H1 (cell line): ENCODE data around the gene CHD1L. TPM values are rescaled to one million over a fixed set of nuclear protein-coding genes. Genes with fewer than 3 reads are reported as not detected.
"Not testable (repeated sequence)": the region's sequence is repeated elsewhere in the genome, so short reads cannot be mapped to it uniquely, and the experiment has no call there.

ENCODE experiments used
- CTCF ChIA-PET: fragments of 300-600 bp; sonication (Branson Sonifier 250); formaldehyde crosslinking; loops from one replicate; lab custom pipeline; 2021; ENCODE audit not compliant: partially characterized antibody; lab: Charles Lee
- POLR2A ChIA-PET: fragments of 300-600 bp; sonication (Branson Sonifier 250); formaldehyde crosslinking; loops from one replicate; lab custom pipeline; 2021; ENCODE audit warnings: inconsistent platforms; ENCODE audit not compliant: partially characterized antibody; lab: Charles Lee
- DNase-seq, 2 experiments: peaks; one replicate each; pipeline versions ENCODE4 v3.0.0 to v3.0.0-alpha.2; 2010 to 2022; ENCODE audit warnings: low spot score in 2 of 2, low read depth in 1 of 2, mixed read lengths in 1 of 2
- FAIRE-seq: peaks from 2 replicates; lab custom pipeline; 2011; peaks lifted over from hg19 to GRCh38; lab: Jason Lieb, UNC
- H2AFZ ChIP-seq: 2 replicates; pipeline ENCODE4 v1.8.1; 2012; ENCODE audit warnings: low read length, inconsistent platforms
- H2AK5ac ChIP-seq: 2 replicates; pipeline ENCODE4 v1.6.1; 2013; ENCODE audit warnings: low read depth, low read length
- H2BK120ac ChIP-seq: replicated peaks from 2 replicates; pipeline ENCODE3; 2013; ENCODE audit warnings: low read depth, low read length, inconsistent platforms
- H2BK12ac ChIP-seq: 2 replicates; pipeline ENCODE4 v1.6.1; 2013; ENCODE audit warnings: low read depth, low read length
- H2BK15ac ChIP-seq: 2 replicates; pipeline ENCODE4 v1.6.1; 2013; ENCODE audit warnings: low read length
- H2BK20ac ChIP-seq: 2 replicates; pipeline ENCODE4 v1.6.1; 2013; ENCODE audit warnings: low read length
- H2BK5ac ChIP-seq: 2 replicates; pipeline ENCODE4 v1.6.1; 2013; ENCODE audit warnings: low read depth, low read length
- H3K14ac ChIP-seq: 2 replicates; pipeline ENCODE4 v1.6.1; 2013; ENCODE audit warnings: inconsistent platforms; ENCODE audit not compliant: insufficient read length
- H3K18ac ChIP-seq: 2 replicates; pipeline ENCODE4 v1.6.1; 2013; ENCODE audit warnings: low read length; ENCODE audit errors: extremely low read depth
- H3K23ac ChIP-seq: 2 replicates; pipeline ENCODE4 v1.6.1; 2013; ENCODE audit warnings: inconsistent platforms; ENCODE audit not compliant: insufficient read length
- H3K23me2 ChIP-seq: 2 replicates; pipeline ENCODE4 v1.6.1; 2013; ENCODE audit warnings: low read depth, low read length
- H3K27ac ChIP-seq: 2 replicates; pipeline ENCODE4 v1.6.1; 2011; ENCODE audit warnings: low read depth, low read length, inconsistent platforms
- H3K27me3 ChIP-seq, 4 experiments: replicated peaks in 1 of 4; 1 replicate in 1 of 4; 2 replicates in 3 of 4; pipeline versions ENCODE4 v1.6.1 to v1.8.1; 2011 to 2013; ENCODE audit warnings: low read length in 3 of 4, mild to moderate bottlenecking in 3 of 4, inconsistent platforms in 2 of 4, mixed read lengths in 2 of 4, moderate library complexity in 1 of 4; ENCODE audit not compliant: control insufficient read depth in 3 of 4, insufficient read depth in 3 of 4; ENCODE audit errors: extremely low read depth in 1 of 4
- H3K36me3 ChIP-seq, 4 experiments: 2 replicates each; pipeline versions ENCODE4 v1.6.1 to v1.8.1; 2011 to 2013; ENCODE audit warnings: mild to moderate bottlenecking in 4 of 4, low read length in 3 of 4, moderate library complexity in 2 of 4, control low read depth in 1 of 4, inconsistent platforms in 1 of 4; ENCODE audit not compliant: insufficient read depth in 4 of 4, control insufficient read depth in 2 of 4
- H3K4ac ChIP-seq: replicated peaks from 2 replicates; pipeline ENCODE3; 2013; ENCODE audit warnings: low read length, low read depth, mixed read lengths, inconsistent platforms; ENCODE audit not compliant: insufficient read length
- H3K4me1 ChIP-seq, 4 experiments: replicated peaks in 1 of 4; 1 replicate in 1 of 4; 2 replicates in 3 of 4; pipeline versions ENCODE4 v1.6.1 to v1.8.1; 2011 to 2013; ENCODE audit warnings: low read length in 3 of 4, inconsistent platforms in 2 of 4, mixed read lengths in 1 of 4; ENCODE audit not compliant: insufficient read depth in 4 of 4, control insufficient read depth in 3 of 4
- H3K4me2 ChIP-seq, 2 experiments: 2 replicates each; pipeline versions ENCODE4 v1.6.1 to v1.8.1; 2011 to 2013; ENCODE audit warnings: low read depth in 2 of 2, low read length in 2 of 2, control low read depth in 1 of 2, inconsistent platforms in 1 of 2, mild to moderate bottlenecking in 1 of 2; ENCODE audit not compliant: insufficient read depth in 1 of 2
- H3K4me3 ChIP-seq, 4 experiments: fragments of 200-600, 300-600 bp in 1 of 4; sonication (generic), shearing (Covaris generic), sonication (Bioruptor Twin) in 1 of 4; 2 replicates each; pipeline versions ENCODE4 v1.5.1 to v1.8.1; 2011 to 2016; ENCODE audit warnings: low read length in 4 of 4, low read depth in 3 of 4, control low read depth in 2 of 4, inconsistent platforms in 2 of 4, mild to moderate bottlenecking in 2 of 4, mixed read lengths in 1 of 4, moderate library complexity in 1 of 4; ENCODE audit not compliant: insufficient read depth in 2 of 4; ENCODE audit errors: extremely low read depth in 1 of 4
- H3K56ac ChIP-seq: replicated peaks from 2 replicates; pipeline ENCODE3; 2013; ENCODE audit warnings: low read depth, mild to moderate bottlenecking, mixed read lengths, low read length, inconsistent platforms; ENCODE audit not compliant: insufficient read length
- H3K79me1 ChIP-seq: 2 replicates; pipeline ENCODE4 v1.6.1; 2013; ENCODE audit warnings: low read depth, low read length, control low read depth
- H3K79me2 ChIP-seq, 2 experiments: 2 replicates each; pipeline versions ENCODE4 v1.6.1 to v1.8.1; 2012 to 2013; ENCODE audit warnings: low read length in 2 of 2, mild to moderate bottlenecking in 2 of 2, inconsistent platforms in 1 of 2; ENCODE audit not compliant: insufficient read depth in 2 of 2, control insufficient read depth in 1 of 2
- H3K9ac ChIP-seq, 4 experiments: replicated peaks in 1 of 4; 1 replicate in 1 of 4; 2 replicates in 3 of 4; pipeline versions ENCODE4 v1.6.1 to v1.8.1; 2011 to 2013; ENCODE audit warnings: low read depth in 3 of 4, low read length in 3 of 4, control low read depth in 2 of 4, mild to moderate bottlenecking in 2 of 4, moderate library complexity in 2 of 4, inconsistent platforms in 1 of 4; ENCODE audit errors: extremely low read depth in 1 of 4
- H3K9me3 ChIP-seq, 2 experiments: 2 replicates each; pipeline versions ENCODE4 v1.6.1 to v1.8.1; 2012 to 2013; ENCODE audit warnings: mild to moderate bottlenecking in 2 of 2, moderate library complexity in 2 of 2, control low read depth in 1 of 2, inconsistent platforms in 1 of 2, low read depth in 1 of 2, low read length in 1 of 2, mixed read lengths in 1 of 2; ENCODE audit not compliant: insufficient read depth in 2 of 2
- H4K20me1 ChIP-seq, 2 experiments: replicated peaks in 1 of 2; 2 replicates each; pipeline versions ENCODE3 to v1.8.1; 2011 to 2013; ENCODE audit warnings: inconsistent platforms in 2 of 2, low read length in 2 of 2, mild to moderate bottlenecking in 1 of 2; ENCODE audit not compliant: insufficient read depth in 2 of 2, control insufficient read depth in 1 of 2
- H4K5ac ChIP-seq: 2 replicates; pipeline ENCODE4 v1.6.1; 2013; ENCODE audit warnings: low read length, low read depth, mixed read lengths, inconsistent platforms; ENCODE audit not compliant: insufficient read length
- H4K8ac ChIP-seq: 2 replicates; pipeline ENCODE4 v1.8.0; 2013; ENCODE audit warnings: mild to moderate bottlenecking, moderate library complexity, low read length, inconsistent platforms; ENCODE audit not compliant: insufficient read depth; ENCODE audit errors: extremely low read depth
- H4K91ac ChIP-seq: replicated peaks from 2 replicates; pipeline ENCODE3; 2013; ENCODE audit warnings: low read length, mixed read lengths, inconsistent platforms; ENCODE audit not compliant: insufficient read length
- BACH1 ChIP-seq: IDR thresholded peaks from 2 replicates; pipeline ENCODE4 v1.6.1; 2012; ENCODE audit warnings: low read length, improper control_type of control experiment
- EP300 ChIP-seq, 2 experiments: IDR thresholded peaks; 1 replicate in 1 of 2; 2 replicates in 1 of 2; pipeline ENCODE4 v1.6.1; 2011 to 2012; ENCODE audit warnings: low read depth in 2 of 2, low read length in 2 of 2, mild to moderate bottlenecking in 2 of 2, borderline replicate concordance in 1 of 2, inconsistent platforms in 1 of 2, moderate library complexity in 1 of 2
- KDM5A ChIP-seq: fragments of 200-600 bp; IDR thresholded peaks from 2 replicates; pipeline ENCODE4 v1.7.1; 2012; ENCODE audit warnings: mild to moderate bottlenecking, low read length, inconsistent platforms, mixed read lengths
- NRF1 ChIP-seq: IDR thresholded peaks from 2 replicates; pipeline ENCODE4 v1.6.1; 2011; ENCODE audit warnings: mild to moderate bottlenecking, low read depth, low read length, improper control_type of control experiment
- POLR2A ChIP-seq, 2 experiments: IDR thresholded peaks; 1 replicate in 1 of 2; 2 replicates in 1 of 2; pipeline ENCODE4 v1.6.1; 2011; ENCODE audit warnings: low read depth in 2 of 2, low read length in 2 of 2, mild to moderate bottlenecking in 2 of 2; ENCODE audit errors: control extremely low read depth in 1 of 2
- SUZ12 ChIP-seq: fragments of 200-600 bp; sonication (generic); IDR thresholded peaks from 2 replicates; pipeline ENCODE4 v1.6.1; 2012; ENCODE audit warnings: mild to moderate bottlenecking, inconsistent platforms, low read length, moderate library complexity, mixed read lengths
- WGBS, 2 experiments: shearing (Covaris generic) in 1 of 2; methylation state at CpG; one replicate each; pipeline versions ENCODE4 v1.1.6 to v1.1.7; 2013 to 2015; ENCODE audit warnings: low lambda C conversion rate in 2 of 2, mixed read lengths in 2 of 2, inconsistent platforms in 1 of 2, low coverage in 1 of 2, missing lambda C conversion rate in 1 of 2; ENCODE audit not compliant: insufficient replicate concordance in 2 of 2, insufficient coverage in 1 of 2, insufficient read length in 1 of 2; ENCODE audit errors: extremely low coverage in 1 of 2, missing lambda C conversion rate in 1 of 2; 5-methylcytosine and 5-hydroxymethylcytosine counted together
- polyA plus RNA-seq, 7 experiments: library from polyadenylated mRNA; depleted of rRNA in 3 of 7; stranded (reverse) in 5 of 7; unstranded in 2 of 7; fragments of >200 nt in 5 of 7; fragments of 200-250 nt in 2 of 7; gene quantifications; 1 replicate in 5 of 7; 2 replicates in 1 of 7; 4 replicates in 1 of 7; pipeline versions ENCODE4 v1.2.1 to v1.2.3, GENCODE V29; 2011 to 2013; ENCODE audit warnings: missing spikeins in 2 of 7, mixed read lengths in 2 of 7
- total RNA-seq: library from RNA; stranded (reverse); fragmentation: NEBNext Ultra II Directional; extraction: Animal tissue kit (Norgen Biotek cat#: 25700); gene quantifications from 2 replicates; pipeline ENCODE4 v1.2.1, GENCODE V29; 2021
- TF ChIP-seq, protein P1 (sequence below), 3 experiments: IDR thresholded peaks; 1 replicate in 2 of 3; 2 replicates in 1 of 3; pipeline versions ENCODE4 v1.5.1 to v1.6.1; 2011; ENCODE audit warnings: low read length in 3 of 3, mild to moderate bottlenecking in 3 of 3, inconsistent platforms in 2 of 3, low read depth in 1 of 3, moderate library complexity in 1 of 3; ENCODE audit not compliant: insufficient read depth in 1 of 3; ENCODE audit errors: control extremely low read depth in 1 of 3

Gene CHD1L
- total and polyA plus RNA-seq, 2 of the 8 experiments (the other 6 are each of a cell fraction or from before 2014, with no cell fraction given) = 20.2 to 51.2 TPM

DNA sequence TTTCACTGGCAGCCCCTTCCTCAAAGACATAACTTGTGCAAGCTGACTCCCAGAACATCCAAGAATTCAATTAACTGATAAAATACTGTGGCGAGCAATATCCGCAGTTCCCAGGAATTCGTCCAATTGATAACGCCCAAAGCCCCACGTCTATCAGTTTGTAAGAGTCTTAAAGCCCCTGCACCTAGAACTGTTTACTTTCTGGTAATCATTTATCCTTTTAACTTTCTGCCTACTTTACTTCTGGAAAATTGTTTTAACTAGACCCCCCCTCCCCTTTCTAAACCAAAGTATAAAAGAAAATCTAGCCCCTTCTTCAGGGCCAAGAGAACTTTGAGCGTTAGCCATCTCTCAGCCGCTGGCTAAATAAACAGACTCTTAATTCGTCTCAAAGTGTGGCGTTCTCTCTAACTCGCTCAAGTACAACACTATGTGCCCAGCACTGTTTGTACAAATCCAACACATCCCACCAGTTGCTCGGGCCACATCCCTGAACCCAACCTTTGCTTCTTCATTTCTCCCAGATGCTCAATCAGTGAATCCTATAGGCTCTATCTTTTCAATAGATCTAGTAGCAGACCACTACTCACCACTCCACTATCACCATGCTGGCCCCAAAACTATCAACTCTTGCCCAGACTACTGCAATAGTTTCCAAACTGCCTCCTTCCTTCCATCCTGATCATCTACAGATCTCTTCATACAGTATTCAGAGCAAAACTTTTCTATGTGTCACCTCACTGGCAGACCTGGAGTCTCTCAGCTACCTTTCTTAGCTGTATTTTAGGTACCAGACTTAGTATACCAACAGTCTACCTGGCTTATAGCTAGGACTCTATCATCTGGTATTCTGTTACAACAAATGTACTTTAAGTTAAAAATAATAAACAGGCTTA is 3.3 kb upstream of the CHD1L start (continued):
- TF ChIP-seq, protein P1, sequence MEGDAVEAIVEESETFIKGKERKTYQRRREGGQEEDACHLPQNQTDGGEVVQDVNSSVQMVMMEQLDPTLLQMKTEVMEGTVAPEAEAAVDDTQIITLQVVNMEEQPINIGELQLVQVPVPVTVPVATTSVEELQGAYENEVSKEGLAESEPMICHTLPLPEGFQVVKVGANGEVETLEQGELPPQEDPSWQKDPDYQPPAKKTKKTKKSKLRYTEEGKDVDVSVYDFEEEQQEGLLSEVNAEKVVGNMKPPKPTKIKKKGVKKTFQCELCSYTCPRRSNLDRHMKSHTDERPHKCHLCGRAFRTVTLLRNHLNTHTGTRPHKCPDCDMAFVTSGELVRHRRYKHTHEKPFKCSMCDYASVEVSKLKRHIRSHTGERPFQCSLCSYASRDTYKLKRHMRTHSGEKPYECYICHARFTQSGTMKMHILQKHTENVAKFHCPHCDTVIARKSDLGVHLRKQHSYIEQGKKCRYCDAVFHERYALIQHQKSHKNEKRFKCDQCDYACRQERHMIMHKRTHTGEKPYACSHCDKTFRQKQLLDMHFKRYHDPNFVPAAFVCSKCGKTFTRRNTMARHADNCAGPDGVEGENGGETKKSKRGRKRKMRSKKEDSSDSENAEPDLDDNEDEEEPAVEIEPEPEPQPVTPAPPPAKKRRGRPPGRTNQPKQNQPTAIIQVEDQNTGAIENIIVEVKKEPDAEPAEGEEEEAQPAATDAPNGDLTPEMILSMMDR (IDR thresholded peaks at IDR 0.05; ENCODE audit: control extremely low read depth in 1 of 3, insufficient read depth in 1 of 3, low read depth in 1 of 3, low read length in 3 of 3) = no peak
- no peak for TF ChIP-seq SUZ12
- TF ChIP-seq BACH1 = no peak
- TF ChIP-seq POLR2A (IDR thresholded peaks at IDR 0.05; ENCODE audit: control extremely low read depth in 1 of 2, low read depth in 2 of 2, low read length in 2 of 2) = no peak
- no peak for TF ChIP-seq NRF1
- TF ChIP-seq KDM5A = no peak
- no peak for TF ChIP-seq EP300 (IDR thresholded peaks at IDR 0.05; ENCODE audit: borderline replicate concordance in 1 of 2, low read depth in 2 of 2, low read length in 2 of 2)

DNA sequence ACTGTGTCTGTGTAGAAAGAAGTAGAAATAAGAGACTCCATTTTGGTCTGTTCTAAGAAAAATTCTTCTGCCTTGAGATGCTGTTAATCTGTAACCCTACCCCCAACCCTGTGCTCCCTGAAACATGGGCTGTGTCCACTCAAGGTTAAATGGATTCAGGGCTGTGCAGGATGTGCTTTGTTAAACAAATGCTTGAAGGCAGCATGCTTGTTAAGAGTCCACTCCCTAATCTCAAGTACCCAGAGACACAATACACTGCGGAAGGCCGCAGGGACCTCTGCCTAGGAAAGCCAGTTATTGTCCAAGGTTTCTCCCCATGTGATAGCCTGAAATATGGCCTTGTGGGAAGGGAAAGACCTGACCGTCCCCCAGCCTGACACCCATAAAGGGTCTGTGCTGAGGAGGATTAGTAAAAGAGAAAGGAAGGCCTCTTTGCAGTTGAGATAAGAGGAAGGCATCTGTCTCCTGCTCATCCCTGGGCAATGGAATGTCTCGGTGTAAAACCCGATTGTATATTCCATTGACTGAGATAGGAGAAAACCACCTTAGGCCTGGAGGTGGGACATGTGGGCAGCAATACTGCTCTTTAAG is 2.3 kb upstream of the CHD1L start:
- 86% methylated on average over 4 of the region's 5 CpGs; no CpG with 5 or more reads in 1 of the 2 experiments for WGBS, 2 experiments
- H4K5ac ChIP-seq, H2BK5ac ChIP-seq, H3K4me1 ChIP-seq, H3K23me2 ChIP-seq, H2BK20ac ChIP-seq, H3K56ac ChIP-seq, H3K9ac ChIP-seq, H3K23ac ChIP-seq, H4K91ac ChIP-seq, H3K27ac ChIP-seq, H2BK12ac ChIP-seq, H3K4ac ChIP-seq, H2AFZ ChIP-seq, H2BK15ac ChIP-seq, H2AK5ac ChIP-seq, H3K79me1 ChIP-seq, H3K4me2 ChIP-seq, H4K20me1 ChIP-seq, H3K14ac ChIP-seq, H2BK120ac ChIP-seq, DNase-seq, H3K27me3 ChIP-seq, H3K36me3 ChIP-seq, H3K4me3 ChIP-seq, H3K18ac ChIP-seq, FAIRE-seq, H4K8ac ChIP-seq, CTCF ChIA-PET: not testable (repeated sequence)
- POLR2A ChIA-PET = interaction anchor here (1.1 to 3.9 kb wide), 3 partner anchors 67 to 156 kb away, joined by 5 to 48 read pairs (median 6); partner anchors contain the start of gene PRKAB2
- Histone ChIP-seq H3K79me2 (peaks cover 3 to 22% of the 10 kb centered on the region in 2 experiments; a peak in 3 of 4 replicates), H3K9me3 (peaks cover 9 to 18% of the 10 kb centered on the region in 2 experiments; a peak in 3 of 4 replicates)
